ENCODE results near the gene TNS3. TPM values are rescaled to one million over a fixed set of nuclear protein-coding genes. Genes with fewer than 3 reads are reported as not detected.
A peak's percentile ranks its signal among the peaks of the same experiment; 100 is the strongest.
"Not testable (repeated sequence)": the region's sequence is repeated elsewhere in the genome, so short reads cannot be mapped to it uniquely, and the experiment has no call there.

TNS3 gene
- total RNA-seq, 3 donors from 2014 or later = 69.1 to 98.9 (median 69.9) TPM

- Histone ChIP-seq H3K4me1 (ENCODE audit: low read depth) (peaks cover 39% of the 10 kb centered on the region), H3K9me3 (no peaks in the 10 kb centered on the region), H3K36me3 (ENCODE audit: low read depth) (no peaks in the 10 kb centered on the region), H3K4me3 (no peak overlapping the region)
- DNase-seq = no peak
- TF ChIP-seq, protein P1, sequence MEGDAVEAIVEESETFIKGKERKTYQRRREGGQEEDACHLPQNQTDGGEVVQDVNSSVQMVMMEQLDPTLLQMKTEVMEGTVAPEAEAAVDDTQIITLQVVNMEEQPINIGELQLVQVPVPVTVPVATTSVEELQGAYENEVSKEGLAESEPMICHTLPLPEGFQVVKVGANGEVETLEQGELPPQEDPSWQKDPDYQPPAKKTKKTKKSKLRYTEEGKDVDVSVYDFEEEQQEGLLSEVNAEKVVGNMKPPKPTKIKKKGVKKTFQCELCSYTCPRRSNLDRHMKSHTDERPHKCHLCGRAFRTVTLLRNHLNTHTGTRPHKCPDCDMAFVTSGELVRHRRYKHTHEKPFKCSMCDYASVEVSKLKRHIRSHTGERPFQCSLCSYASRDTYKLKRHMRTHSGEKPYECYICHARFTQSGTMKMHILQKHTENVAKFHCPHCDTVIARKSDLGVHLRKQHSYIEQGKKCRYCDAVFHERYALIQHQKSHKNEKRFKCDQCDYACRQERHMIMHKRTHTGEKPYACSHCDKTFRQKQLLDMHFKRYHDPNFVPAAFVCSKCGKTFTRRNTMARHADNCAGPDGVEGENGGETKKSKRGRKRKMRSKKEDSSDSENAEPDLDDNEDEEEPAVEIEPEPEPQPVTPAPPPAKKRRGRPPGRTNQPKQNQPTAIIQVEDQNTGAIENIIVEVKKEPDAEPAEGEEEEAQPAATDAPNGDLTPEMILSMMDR (IDR thresholded peaks at IDR 0.05) = no peak
- no peak for ATAC-seq
- intact Hi-C loops (cut with DNase I, micrococcal nuclease) = no loop called here
Measured at GRCh38 chr7:47471358-47471703, 110.6 kb downstream of the TNS3 start.

GRCh38 chr7:47470567-47471357 is 111.1 kb downstream of the TNS3 start:
- no peak overlapping the region for H3K4me3 ChIP-seq
- no peaks in the 10 kb centered on the region for H3K9me3 ChIP-seq
- ATAC-seq (peak; percentile 66), DNase-seq (peak in 2 of 3 donors; percentile 56 to 62)
- TF ChIP-seq, protein P1 (IDR thresholded peaks at IDR 0.05) = no peak
- H3K36me3 ChIP-seq (ENCODE audit: low read depth) = no peaks in the 10 kb centered on the region
- intact Hi-C loops (cut with DNase I, micrococcal nuclease) = no loop called here
- peaks cover 39% of the 10 kb centered on the region for H3K4me1 ChIP-seq (ENCODE audit: low read depth)

- DNase-seq; H3K36me3 ChIP-seq (ENCODE audit: low read depth): not testable (repeated sequence)
- peak; percentile 3 for ATAC-seq
Measured at GRCh38 chr7:47469846-47470245, 112.1 kb downstream of the TNS3 start.

GRCh38 chr7:47466832-47467231 is 115.1 kb downstream of the TNS3 start:
- TF ChIP-seq, protein P1 (IDR thresholded peaks at IDR 0.05) = no peak
- H3K4me1 ChIP-seq (ENCODE audit: low read depth) = peaks cover 32% of the 10 kb centered on the region
- DNase-seq = no peak
- intact Hi-C loops (cut with DNase I, micrococcal nuclease) = no loop called here
- H3K36me3 ChIP-seq (ENCODE audit: low read depth) = no peaks in the 10 kb centered on the region
- H3K9me3 ChIP-seq = no peaks in the 10 kb centered on the region
- peak; percentile 57 for ATAC-seq
- no peak overlapping the region for H3K4me3 ChIP-seq

More at GRCh38 chr7:47469846-47470245, 112.1 kb downstream of the TNS3 start:
- H3K4me1 ChIP-seq (ENCODE audit: low read depth) = peaks cover 32% of the 10 kb centered on the region
- H3K9me3 ChIP-seq; H3K4me3 ChIP-seq; intact Hi-C loops (cut with DNase I, micrococcal nuclease): not testable (repeated sequence)

DNA sequence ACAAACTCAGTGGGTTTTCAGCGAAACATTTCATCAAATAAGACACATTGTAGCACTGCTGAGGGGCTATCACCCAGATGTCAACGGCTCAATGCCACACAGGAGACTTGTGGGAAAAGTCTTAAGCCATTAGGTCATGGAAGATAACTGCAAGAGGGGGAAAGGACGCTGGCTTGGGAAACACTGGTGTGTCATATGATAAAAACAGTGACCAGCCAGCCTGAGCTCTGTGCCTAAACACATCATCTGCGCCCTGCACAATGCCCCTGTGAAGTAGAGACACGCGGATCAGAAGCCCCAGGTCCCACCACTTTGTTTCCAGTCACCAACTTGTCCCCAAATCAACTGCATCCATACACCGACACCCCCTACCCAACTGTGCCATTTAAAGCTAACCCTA is 116.7 kb downstream of the TNS3 start:
- TF ChIP-seq, protein P1 (IDR thresholded peaks at IDR 0.05) = no peak
- H3K4me1 ChIP-seq (ENCODE audit: low read depth) = peaks cover 40% of the 10 kb centered on the region
- ATAC-seq (no peak), DNase-seq (no peak)
- intact Hi-C loops (cut with DNase I, micrococcal nuclease) = no loop called here
- no peaks in the 10 kb centered on the region for H3K9me3 ChIP-seq
- H3K36me3 ChIP-seq (ENCODE audit: low read depth) = no peaks in the 10 kb centered on the region
- H3K4me3 ChIP-seq = no peak overlapping the region

DNA sequence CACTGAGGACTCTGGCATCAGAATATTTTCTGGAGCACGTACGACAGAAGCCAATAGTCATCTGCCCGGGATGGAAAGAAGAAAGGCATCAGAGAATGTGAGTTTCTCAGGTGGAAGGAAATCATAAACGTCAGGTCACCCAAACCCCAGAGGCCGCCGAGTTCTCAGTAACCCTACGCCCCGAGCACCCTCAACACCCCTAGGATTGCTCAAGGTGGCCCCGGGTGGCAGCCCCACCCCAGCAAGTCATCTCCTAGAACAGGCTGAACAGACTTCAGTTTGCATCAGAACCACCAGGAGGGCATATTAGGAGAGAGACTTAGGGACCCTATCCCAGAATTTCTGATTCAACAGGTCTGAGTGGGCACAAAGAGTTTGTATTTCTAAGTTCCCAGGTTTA is 117.6 kb downstream of the TNS3 start:
- DNase-seq = no peak
- TF ChIP-seq, protein P1 (IDR thresholded peaks at IDR 0.05) = no peak
- Histone ChIP-seq H3K9me3 (no peaks in the 10 kb centered on the region), H3K4me1 (ENCODE audit: low read depth) (peaks cover 39% of the 10 kb centered on the region), H3K36me3 (ENCODE audit: low read depth) (no peaks in the 10 kb centered on the region), H3K4me3 (no peak overlapping the region)
- intact Hi-C loops (cut with DNase I, micrococcal nuclease) = no loop called here
- ATAC-seq = no peak

Measured in mucosa of descending colon (tissue), 3 donors.